Activated CD4-positive, CD25-positive, alpha-beta regulatory T cell (primary cell): ENCODE data around the gene GABRR2.
A peak's percentile ranks its signal among the peaks of the same experiment; 100 is the strongest.
"Not testable (repeated sequence)": the region's sequence is repeated elsewhere in the genome, so short reads cannot be mapped to it uniquely, and the experiment has no call there.

Experiments
- DNase-seq, 4 experiments: peaks; one replicate each; lab custom pipeline; 2025; lab: John Stamatoyannopoulos, UW

GABRR2 gene

DNA sequence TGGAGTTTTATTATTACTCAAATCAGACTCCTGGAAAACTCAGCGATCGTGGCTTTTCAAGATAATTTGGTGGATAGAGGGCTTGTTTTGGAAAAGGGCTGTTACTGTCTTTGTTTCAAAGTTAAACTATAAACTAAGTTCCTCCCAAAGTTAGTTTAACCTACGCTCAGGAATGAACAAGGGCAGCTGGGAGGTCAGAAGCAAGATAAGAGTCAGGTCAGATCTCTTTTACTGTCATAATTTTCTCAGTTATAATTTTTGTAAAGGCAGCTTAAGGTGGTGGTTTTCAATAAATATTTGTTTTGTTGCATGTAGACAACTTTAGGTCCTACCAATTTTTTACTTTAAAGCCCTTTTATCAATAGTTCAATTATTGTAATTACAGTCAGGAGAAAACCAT lies 9.2 kb upstream of the GABRR2 start:
- DNase-seq, result no peak

DNA sequence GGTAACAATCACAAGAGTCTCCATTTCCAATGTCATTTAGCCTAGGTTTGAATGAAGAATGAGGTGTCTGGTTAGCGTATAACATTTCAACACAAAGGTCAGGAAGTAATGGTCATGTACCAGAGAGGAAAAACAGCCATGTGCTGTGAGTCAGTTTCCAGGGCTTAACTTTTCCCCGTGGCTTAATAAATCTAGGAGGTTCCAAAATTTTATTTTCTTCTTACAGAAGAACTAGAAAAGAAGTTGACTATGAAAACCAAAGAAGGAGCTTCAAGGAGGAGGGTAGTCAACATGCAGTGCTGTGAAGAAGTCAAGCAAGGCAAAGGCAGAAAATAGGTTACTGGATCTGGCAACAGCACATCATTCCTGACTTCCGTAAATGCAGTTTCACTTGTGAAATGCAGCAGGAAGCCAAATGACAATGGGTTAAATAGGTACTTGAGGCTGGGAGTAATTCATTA lies 8.4 kb upstream of the GABRR2 start:
- no peak for DNase-seq

DNA sequence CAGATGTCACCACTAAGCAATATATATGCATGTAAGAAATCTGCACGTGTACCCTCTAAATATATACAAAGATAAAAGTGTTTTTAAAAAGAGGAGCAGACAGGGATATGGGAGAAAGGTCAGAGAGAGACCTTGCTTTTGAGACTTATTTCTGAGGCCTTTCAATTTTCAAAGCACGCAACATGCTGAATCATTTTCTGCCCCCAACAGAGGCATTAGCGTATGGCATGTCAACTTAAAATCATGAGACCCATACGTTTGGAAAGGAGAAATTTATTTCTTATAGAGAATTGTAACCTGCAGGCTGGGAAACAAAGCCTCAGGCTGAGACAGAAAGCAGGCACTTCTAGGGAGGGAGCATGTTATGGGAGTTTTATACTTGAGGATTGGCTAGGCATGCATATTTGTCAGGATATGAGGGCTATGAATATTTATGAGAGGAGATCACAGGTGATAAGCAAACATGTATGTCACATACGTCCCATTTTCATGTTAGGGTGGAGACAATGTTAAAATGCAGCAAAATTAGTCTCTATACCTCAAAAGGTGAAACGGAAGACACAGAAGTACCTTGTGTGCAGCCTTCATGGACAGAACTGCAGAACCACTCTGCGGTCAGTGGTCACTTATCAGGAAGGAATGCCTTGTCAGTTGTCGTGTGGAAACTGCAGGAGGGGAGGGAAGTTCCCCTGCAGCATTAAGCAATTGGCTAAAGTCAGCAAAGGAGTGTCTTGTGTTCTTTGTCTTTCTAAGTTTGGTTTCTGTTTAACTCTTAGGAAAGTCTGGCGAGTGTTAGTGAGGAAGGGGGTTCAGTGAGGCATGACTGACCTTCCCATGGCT lies 6.3 kb upstream of the GABRR2 start:
- no peak for DNase-seq

DNA sequence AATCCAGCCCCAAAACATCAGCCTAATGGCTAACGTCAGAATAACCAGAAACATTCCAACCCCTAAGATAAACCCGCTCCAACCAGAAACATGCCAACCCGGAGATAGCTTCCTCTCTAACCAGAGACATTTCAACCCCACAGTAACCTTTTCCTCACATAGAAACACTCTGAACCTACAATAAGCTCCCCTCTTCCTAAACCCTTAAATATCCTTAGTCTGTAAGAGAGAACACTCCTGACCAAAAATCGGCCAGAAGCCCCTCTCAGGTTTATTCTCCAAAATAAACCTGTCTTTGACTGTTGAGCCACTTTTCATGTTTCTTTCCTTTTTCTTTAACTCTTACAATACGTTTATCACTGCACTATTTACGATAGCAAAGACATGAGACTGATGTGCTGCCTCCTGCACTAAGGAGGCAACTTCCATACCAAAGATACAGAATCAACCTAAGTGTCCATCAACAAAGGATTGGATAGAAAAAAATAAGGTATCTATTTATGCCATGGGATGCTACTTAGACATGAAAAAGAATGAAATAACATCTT lies 5.0 kb upstream of the GABRR2 start:
- no peak for DNase-seq

DNA sequence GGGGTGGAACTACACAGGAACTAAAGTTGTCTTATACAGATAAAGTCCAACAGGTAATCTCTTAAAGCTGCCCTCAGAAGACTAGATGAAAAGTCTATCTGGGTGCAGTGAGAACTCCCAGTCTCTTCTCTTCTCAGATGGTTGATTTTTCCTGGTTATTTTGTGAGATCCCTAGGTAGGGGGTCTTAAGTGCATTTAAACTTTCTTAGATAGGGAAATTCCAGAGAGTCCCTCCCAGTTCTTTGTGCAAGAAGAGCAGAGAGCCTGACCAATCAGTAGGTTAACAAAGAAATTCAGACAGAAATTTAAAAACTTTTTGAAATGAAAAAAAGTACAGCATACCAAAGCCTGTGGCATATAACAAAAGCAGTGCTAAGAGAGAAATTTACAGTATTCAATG lies 2.0 kb upstream of the GABRR2 start:
- no peak for DNase-seq

DNA sequence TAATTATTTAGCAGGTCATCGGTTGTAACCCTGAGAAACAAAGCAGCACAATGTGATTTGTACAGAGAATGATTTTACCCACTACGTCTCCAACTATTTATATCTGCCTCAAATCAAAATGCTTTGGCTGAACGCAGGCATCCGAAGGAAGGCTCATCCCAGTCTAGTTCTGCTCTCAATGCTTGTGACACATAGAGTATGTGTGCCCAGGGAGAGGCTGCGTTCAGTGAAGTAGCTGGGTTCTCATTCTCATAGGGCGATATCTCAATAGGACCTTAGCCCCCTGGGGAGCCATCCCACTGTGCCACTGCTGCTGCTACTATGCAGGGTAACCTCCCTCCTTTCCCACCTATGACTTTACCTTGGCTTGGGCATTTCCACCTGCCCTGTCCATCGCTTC lies 407 bp downstream of the GABRR2 start:
- DNase-seq, result no peak

DNA sequence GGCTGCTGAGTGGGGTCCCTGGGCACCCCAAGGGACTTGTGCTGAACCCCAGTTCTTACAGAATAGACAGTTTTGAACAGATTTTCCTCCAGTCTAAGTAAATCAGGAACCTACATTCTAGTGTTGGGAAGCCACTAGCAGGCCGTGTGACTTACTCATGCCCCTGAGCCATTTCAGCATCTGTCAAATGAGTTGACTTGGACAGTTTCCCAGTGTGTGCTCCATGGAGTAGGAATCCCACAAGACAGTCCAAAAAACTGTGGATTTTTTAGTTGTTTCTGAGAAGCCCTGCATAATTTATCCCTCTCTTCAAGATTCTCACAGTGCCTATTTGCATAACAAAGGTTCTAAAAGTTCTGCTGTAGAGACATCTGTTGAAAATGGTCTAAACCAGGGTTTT lies 2.1 kb downstream of the GABRR2 start:
- DNase-seq, result no peak

DNA sequence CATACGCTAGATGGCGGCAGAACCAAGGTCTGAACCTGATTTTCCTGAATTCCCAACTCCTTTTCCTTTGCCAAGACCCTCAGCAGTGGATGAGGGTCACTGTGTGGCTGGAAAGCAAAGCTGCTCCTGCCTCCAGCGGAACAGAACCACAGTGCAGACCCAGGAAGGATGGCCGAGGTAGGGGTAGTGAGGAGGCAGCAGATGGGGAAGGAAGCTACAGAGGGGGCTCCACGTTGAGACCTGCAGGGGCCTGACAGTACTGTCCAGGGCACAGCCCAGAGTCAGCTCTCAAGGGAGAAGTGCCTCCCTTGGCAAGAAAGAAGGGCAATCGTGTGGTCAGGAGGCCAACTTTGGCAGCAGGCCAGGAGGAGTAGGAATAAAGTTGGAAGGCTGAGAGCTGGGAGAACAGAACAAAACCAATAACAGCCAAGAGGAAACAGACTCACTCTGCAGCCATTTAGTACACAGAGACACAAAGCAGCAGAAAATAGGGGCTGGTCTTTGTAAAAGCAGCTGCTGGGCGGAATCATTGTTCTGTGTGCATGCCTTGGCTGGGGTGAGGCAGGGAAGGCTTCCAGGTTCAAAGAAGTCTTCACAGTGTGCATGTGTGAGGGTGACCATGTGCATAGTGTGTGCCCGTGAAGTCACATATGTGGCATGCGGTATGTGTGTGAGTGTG lies 3.1 kb downstream of the GABRR2 start:
- no peak for DNase-seq

DNA sequence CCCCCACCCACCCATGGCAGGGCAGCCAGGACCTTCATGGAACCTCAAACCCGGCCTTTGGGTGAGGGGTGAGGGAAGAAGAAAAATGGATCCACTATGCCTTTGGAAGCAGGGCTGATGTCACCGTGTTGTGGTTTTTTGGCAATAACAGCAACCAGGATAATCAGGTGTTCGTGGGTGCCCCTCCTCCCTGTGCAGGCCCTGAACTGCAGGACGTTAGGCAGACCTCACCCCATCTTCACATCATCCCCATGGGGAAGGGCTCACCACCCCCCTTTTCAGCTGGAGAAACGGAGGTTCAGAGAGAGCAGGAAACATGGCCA lies 3.6 kb downstream of the GABRR2 start:
- DNase-seq, result no peak

DNA sequence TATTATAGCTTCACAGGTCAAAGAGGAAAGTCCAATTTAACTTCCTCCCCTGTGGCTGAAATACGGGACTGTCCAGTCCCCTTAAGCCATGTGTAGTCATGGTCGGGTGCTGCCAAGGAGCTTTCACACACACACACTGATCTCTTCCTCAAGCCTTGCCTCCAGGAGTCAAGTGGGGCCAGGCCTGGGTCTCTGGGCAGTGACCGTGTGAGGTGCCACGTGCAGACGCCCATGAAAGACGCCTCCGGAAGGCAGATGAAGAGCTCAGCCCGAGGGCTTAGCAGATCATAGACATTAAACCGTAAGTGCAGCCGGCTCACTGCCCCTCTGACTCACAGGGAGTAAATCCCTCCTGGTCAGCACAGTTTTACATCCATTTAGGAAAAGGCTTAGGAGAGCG lies 4.2 kb downstream of the GABRR2 start:
- DNase-seq, result no peak

DNA sequence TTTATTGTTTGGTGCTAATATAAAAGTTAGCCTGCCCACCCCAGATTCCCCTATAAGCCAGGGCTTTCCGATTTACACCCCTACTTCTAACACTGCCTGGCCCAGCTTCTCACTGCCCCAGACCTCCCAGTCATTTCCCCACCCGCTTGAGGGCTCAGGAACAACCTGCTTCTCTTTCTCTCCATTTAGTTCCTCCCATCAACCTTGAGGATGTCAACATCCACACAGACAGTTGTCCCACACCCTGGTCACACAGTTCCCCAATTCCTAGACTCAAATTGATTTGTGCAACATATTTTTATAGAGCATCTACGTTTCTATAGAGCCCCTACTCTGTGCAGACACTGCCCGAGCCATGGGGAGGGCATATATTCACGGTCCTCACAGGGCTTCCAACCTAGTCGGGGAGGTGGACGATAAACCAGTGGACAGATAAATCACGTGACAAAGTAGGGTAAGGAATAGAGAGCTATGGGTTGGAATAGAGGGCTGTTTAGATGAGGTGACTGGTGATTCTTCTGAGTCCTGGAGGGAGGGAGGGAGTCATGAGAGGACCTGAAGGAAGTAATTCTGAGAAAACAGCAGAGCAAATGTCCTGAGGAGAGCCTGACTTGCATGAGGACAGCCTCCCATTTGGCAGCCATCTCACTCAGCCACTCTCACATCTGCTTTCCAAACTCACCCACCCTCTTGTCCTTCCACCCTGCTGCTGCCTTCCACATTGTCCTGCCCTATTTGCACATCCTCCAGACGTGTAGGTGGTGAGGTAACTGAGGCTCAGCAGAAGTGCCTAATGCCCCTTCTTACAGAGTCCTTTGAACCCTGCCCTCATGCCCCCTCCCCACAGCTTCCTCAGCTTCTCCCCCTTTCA lies 6.3 kb downstream of the GABRR2 start:
- DNase-seq, result no peak

DNA sequence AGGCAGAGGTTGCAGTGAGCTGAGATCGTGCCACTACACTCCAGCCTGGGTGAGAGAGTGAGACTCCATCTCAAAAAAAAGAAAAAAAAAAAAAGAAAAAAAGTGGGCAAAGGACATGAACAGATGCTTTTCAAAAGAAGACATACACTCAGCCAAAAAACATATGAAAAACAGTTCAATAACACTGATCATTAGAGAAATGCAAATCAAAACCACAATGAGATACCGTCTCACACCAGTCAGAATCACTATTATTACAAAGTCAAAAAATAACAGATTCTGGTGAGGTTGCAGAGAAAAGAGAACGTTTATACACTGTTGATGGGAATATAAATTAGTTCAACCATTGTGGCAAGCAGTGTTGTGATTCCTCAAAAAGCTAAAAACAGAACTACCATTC lies 10.6 kb downstream of the GABRR2 start:
- not testable (repeated sequence) for DNase-seq

DNA sequence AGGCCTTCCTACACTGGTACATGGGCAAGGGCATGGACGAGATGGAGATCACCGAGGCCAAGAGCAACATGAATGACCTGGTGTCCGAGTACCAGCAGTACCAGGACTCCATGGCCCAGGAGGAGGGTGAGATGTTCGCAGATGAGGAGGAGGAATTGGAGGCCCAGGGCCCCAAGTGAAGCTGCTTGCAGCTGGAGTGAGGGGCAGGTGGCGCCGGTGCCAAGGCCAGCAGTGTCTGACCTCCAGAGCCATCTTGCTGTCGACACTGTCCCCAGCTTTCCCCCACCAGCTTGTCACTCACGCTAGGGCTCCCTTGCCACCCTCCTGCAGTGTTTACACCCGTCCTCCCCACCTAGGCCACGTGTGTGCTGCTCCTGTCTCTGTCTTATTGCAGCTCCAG lies 12.2 kb downstream of the GABRR2 start:
- DNase-seq, result no peak

DNA sequence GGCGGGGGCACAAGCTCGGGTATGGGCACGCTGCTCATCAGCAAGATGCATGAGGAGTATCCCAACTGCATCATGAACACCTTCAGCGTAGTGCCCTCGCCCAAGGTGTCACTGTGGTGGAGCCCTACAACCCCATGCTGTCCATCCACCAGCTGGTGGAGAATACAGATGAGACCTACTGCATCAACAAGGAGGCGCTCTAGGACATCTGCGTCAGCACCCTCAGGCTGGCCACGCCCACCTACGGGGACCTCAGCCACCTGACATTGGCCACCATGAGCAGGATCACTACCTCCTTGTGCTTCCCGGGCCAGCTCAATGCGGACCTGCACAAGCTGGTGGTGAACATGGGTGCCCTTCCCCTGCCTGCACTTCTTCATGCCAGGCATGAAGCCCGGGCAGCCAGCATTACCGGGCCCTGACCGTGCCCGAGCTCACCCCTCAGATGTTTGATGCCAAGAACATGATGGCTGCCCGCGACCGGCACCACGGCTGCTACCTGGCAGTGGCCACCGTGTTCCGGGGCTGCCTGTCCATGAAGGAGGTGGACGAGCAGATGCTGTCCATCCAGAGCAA lies 12.8 kb downstream of the GABRR2 start:
- no peak for DNase-seq

DNA sequence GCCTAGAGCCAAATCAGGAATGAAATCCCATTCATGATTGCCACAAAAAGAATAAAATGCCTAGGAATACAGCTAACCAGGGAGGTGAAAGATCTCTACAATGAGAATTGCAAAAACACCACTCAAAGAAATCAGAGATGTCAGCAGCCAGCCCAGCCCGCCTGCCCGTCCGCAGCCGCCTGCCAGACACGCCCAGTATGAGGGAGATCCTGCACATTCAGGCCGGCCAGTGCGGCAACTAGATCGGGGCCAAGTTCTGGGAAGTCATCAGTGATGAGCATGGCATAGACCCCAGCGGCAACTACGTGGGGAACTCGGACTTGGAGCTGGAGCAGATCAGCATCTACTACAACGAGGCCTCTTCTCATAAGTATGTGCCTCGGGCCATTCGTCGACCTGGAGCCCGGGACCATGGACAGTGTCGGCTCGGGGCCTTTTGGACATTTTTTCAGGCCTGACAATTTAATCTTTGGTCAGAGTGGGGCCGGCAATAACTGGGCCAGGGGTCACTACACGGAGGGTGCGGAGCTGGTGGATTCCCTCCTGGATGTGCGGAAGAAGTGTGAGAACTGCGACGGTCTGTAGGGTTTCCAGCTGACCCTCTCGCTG lies 13.4 kb downstream of the GABRR2 start:
- DNase-seq, result no peak

DNA sequence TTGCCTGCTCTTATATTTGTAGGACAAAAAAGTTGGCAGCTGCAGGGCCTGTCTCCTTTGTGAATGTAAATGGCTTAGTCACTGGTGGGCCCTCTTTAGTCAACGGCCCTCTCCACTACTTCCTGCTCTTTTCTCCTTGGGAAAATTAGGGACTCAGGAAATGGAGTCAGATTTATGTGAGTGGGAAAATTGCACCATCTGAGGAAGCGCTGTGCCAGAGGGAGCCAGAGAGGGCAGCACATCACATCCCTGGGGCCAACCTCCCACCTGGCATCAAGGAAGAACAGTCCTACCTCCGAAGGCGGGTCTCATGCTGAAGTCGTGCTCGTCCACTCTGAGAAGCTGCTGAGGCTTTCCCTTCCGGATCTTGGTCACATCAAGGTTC lies 15.6 kb downstream of the GABRR2 start:
- no peak for DNase-seq

DNA sequence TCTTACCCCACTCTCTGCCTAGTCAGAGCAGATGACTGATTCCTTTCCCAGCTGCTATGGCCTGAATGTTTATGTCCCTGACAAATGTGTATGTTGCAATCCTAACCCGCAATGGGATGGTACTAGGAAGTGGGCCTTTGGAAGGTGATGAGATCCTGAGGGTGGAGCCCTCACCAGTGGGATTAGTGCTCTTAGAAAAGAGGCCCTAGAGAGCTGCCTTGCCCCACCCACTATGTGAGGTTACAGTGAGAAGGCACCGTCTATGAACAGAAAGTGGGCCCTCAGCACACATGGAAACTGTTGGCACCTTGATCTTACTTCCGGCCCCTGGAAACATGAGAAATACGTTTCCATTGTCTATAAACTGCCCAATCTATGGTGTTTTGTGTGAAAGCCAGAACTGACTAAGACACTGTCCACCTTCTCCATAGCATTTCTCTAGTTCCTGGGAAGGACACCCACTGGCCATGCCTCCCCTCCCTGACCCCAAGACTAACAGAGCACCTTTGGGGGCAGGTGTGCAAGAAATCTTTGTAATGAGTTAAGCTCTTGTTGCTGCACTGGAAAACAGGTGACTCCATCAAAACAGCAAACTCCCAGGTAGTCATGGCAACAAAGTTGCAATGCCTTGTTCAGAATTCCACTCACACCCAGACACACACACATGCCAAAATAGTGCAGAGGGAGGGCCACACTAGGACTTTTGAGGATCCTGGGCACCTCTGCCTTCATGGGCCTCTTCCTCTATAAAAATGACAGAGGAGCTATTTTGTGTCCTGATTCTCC lies 16.2 kb downstream of the GABRR2 start:
- DNase-seq, result peak in 1 of 4 experiments; percentile 15

DNA sequence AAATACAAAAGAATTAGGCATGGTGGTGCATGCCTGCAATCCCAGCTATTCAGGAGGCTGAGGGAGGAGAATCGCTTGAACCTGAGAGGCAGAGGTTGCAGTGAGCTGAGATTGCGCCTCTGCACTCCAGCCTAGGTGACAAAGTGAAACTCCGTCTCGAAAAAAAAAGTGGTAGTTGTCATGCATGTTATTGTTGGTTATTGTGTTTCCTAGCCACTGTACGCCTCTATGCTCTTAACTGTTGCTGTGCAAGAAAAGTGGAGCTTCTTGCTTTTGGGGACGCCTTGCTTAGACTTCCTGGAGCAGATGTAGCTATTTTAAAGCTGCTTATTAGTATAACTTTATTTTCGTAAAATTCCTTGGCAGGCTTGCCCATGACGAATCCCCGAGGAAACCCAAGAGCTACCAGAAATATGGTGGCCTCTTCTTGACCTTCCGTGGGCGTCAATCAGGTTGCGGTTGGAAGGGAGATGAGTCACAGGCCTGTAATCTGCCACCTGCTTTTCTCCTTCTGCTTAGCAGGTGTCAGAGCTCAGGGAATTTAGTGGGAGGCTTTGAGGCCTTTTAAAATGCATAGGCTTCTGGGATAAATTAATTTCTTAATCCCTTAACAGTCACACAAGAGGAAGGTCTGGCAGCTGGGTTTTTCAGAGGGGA lies 17.3 kb downstream of the GABRR2 start:
- peak; percentile 6 to 27 (median 16) for DNase-seq

DNA sequence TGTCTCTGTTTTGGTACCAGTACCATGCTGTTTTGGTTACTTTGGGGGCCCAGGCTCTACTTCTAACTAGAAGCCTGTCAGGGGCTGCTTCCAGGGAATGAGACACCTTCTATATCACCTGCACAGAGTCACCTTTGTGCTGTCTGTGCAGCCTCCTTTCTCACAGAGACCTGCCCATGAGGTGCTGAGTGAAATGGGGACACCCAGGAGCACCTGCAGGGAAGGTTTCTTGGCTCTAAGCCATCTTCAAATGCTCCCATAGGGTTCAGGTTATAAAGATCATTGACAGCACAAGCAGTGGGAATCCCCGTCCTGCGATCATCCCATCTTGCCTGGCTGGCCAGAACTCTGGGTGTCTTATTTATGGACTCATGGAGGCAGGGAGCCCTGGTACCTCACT lies 19.1 kb downstream of the GABRR2 start:
- DNase-seq, result no peak

DNA sequence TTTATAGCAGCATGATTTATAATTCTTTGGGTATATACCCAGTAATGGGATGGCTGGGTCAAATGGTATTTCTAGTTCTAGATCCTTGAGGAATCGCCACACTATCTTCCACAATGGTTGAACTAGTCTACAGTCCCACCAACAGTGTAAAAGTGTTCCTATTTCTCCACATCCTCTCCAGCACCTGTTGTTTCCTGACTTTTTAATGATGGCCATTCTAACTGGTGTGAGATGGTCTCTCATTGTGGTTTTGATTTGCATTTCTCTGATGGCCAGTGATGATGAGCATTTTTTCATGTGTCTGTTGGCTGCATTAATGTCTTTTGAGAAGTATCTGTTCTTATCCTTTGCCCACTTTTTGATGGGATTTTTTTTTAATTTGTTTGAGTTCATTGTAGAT lies 20.0 kb downstream of the GABRR2 start:
- DNase-seq, result not testable (repeated sequence)
